HG03378 (cell line): Measurements from ENCODE around the gene PLPPR1.
A peak's percentile ranks its signal among the peaks of the same experiment; 100 is the strongest.
"Not testable (repeated sequence)": the region's sequence is repeated elsewhere in the genome, so short reads cannot be mapped to it uniquely, and the experiment has no call there.

Experiments used
- ATAC-seq: cut with Tn5 transposase; IDR thresholded peaks from one replicate; pipeline ENCODE4 v1.9.1; 2021; ENCODE audit warnings: mild to moderate bottlenecking, moderate library complexity; ENCODE audit not compliant: unreplicated experiment

PLPPR1 gene

GRCh38 chr9:101119206-101119819 lies 90.8 kb downstream of the PLPPR1 start:
- peak; percentile 64 for ATAC-seq

GRCh38 chr9:101121836-101122399 lies 93.4 kb downstream of the PLPPR1 start:
- ATAC-seq = no peak

GRCh38 chr9:101126556-101126955 lies 98.0 kb downstream of the PLPPR1 start:
- peak; percentile 90 for ATAC-seq

GRCh38 chr9:101127369-101127768 lies 98.8 kb downstream of the PLPPR1 start:
- not testable (repeated sequence) for ATAC-seq

- no peak for ATAC-seq
Observed at GRCh38 chr9:101128623-101129022, 100.1 kb downstream of the PLPPR1 start.

- no peak for ATAC-seq
Observed at GRCh38 chr9:101130054-101130453, 101.5 kb downstream of the PLPPR1 start.

- ATAC-seq = no peak
Observed at GRCh38 chr9:101131326-101131725, 102.8 kb downstream of the PLPPR1 start.

GRCh38 chr9:101132801-101133200 lies 104.3 kb downstream of the PLPPR1 start:
- ATAC-seq = no peak

- ATAC-seq = no peak
Observed at GRCh38 chr9:101138509-101138908, 110.0 kb downstream of the PLPPR1 start.

GRCh38 chr9:101139082-101139481 lies 110.6 kb downstream of the PLPPR1 start:
- no peak for ATAC-seq

GRCh38 chr9:101140764-101141163 lies 112.2 kb downstream of the PLPPR1 start:
- no peak for ATAC-seq

- ATAC-seq = no peak
Observed at GRCh38 chr9:101146508-101146907, 118.0 kb downstream of the PLPPR1 start.

- ATAC-seq = no peak
Observed at GRCh38 chr9:101148344-101148743, 119.8 kb downstream of the PLPPR1 start.

- ATAC-seq = no peak
Observed at GRCh38 chr9:101158361-101158760, 129.8 kb downstream of the PLPPR1 start.

GRCh38 chr9:101162231-101162630 lies 133.7 kb downstream of the PLPPR1 start:
- no peak for ATAC-seq

- no peak for ATAC-seq
Observed at GRCh38 chr9:101165131-101165530, 136.6 kb downstream of the PLPPR1 start.

GRCh38 chr9:101167490-101168134 lies 139.1 kb downstream of the PLPPR1 start:
- ATAC-seq = no peak

GRCh38 chr9:101172616-101173015 lies 144.1 kb downstream of the PLPPR1 start:
- no peak for ATAC-seq

GRCh38 chr9:101173907-101174306 lies 145.4 kb downstream of the PLPPR1 start:
- ATAC-seq = no peak

GRCh38 chr9:101176384-101176783 lies 147.9 kb downstream of the PLPPR1 start:
- ATAC-seq = no peak

GRCh38 chr9:101184813-101185278 lies 156.3 kb downstream of the PLPPR1 start:
- no peak for ATAC-seq

- no peak for ATAC-seq
Observed at GRCh38 chr9:101191723-101192122, 163.2 kb downstream of the PLPPR1 start.
